ENCODE measurements around the gene MYO3B.
"Not testable (repeated sequence)": the region's sequence is repeated elsewhere in the genome, so short reads cannot be mapped to it uniquely, and the experiment has no call there.

Gene MYO3B

DNA sequence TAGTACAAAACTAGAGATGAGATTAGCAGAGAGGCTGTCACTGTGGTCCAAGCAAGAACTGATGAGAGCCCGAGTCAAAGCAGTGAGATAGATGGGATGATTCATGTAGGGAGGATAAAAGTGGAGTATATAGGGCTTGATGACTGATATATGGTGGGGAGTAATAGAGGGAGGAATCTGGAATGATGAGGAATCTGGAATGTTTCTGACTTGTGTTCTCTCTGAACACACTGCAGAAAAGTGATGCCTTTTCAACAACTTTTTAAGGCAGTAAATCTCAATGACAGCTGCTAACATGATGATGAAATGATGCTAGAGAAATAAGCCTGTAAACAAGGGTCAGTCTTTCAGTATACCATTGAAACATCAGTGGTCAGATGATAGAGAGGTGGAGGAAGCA is 393.7 kb downstream of the MYO3B start:
- no peak for DNase-seq (ENCODE audit: low spot score)

DNA sequence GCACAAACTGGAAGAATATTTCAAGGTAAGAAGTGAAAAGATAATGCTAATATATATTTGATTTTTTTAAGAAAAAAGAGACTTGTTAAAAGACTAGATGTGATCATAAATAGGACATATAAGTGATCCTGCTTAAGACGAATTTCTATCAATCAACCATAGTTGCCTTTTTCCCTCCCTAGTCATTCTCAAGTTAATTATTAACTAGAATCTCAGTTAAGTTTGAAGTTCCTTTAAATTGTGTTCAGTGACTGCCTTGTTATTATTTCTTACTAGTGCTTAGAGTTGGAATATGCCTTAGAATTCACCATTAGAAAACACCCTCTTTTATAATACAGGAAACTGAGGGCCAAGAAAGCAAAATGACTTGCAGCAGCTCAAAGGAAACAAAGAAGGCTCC is 395.7 kb downstream of the MYO3B start:
- DNase-seq (ENCODE audit: low spot score): no peak

DNA sequence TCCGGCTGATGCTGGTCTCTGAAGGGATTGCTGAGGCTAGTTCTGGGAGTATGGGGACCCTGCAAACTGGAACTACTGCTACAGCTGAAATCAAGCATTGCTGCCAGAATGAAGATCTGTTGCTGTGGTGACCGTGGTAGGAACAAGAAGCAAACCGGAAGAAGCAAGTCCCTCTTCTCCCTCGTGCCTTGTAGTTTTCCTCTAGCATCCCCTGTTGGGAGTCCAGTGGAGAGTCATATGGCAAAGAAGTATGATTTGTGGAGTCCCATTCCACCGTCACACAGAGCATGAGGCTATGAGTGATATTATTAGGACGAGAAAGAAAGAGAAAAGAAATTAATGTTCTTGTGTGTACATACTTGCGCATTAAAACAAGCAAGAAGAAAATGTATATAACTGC is 398.3 kb downstream of the MYO3B start:
- no peak for DNase-seq (ENCODE audit: low spot score)

DNA sequence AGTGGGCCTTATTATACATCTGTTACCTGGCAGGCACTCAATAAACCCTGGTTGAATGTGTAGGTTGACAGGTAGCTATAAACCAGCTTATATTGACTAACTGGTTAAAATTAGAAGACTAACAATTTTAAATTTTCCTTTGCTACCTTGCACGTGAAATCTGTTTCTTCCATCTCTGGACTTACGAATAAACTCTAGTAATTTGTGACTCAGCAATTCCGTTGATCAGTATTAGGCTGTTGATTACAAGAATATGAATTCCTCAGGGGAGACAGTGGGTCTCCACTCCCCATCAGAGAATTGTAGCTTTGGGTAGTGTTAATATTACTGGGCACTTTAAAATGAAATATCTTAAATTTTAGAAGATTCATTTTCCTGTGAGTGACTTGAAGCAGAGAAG is 399.4 kb downstream of the MYO3B start:
- DNase-seq (ENCODE audit: low spot score): no peak

DNA sequence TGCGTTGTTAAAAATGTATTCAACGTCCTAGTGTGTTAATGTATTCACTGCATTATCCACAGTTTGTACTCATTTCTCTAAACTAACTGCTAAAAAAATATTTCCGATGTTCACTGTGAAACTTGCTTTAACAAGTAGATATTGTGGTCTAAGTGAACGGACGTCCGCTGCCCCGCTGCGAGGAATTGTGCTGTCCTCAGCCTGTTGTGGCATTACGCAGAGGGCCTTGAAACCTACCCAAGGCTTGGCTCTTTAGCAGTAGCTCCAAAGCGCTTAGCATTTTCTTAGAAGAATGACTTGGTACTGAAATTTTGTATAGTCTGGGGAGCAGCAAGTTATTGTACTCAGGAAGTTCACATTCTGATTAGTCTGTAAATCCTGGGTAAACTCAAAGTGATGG is 400.7 kb downstream of the MYO3B start:
- DNase-seq (ENCODE audit: low spot score): no peak

DNA sequence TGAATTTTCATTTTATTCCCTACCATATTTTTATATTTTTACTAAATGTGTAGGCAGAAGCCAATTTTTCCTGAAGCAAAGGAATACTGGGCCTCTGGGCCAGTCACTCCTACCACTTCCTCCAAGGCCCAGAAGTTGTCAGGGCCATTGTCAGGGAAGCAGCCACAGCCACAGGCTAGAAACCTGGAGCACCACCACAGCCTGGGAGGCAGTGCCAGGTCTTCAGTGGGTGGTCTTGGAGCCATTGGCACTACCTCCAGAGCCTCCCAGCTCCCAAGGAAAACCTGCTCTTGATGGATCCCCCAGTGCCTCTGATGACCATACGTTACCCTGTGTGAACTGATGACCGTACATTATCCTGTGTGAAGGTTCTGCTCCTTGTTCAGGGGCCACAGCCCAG is 401.6 kb downstream of the MYO3B start:
- DNase-seq (ENCODE audit: low spot score): no peak

DNA sequence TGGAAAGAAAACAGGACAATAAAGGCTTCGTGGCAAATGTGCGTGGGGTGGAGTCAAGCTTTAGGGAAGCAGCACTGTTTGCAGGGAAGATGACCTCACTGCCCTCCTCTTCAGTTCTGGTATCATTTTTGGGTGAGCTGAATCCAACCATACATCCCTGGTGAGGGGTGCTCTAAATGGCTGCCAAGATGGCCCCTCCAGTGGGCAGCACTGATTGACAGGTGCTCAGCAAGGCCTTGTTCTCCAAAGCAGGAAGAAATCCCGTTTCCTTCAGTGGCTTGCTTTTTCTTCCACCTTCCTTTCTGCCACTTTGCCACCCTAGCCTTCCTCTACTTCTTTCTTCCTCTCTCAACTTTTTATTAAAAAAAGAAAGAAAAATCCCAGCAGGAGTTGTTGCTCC is 404.4 kb downstream of the MYO3B start:
- DNase-seq (ENCODE audit: low spot score): peak; percentile 31

DNA sequence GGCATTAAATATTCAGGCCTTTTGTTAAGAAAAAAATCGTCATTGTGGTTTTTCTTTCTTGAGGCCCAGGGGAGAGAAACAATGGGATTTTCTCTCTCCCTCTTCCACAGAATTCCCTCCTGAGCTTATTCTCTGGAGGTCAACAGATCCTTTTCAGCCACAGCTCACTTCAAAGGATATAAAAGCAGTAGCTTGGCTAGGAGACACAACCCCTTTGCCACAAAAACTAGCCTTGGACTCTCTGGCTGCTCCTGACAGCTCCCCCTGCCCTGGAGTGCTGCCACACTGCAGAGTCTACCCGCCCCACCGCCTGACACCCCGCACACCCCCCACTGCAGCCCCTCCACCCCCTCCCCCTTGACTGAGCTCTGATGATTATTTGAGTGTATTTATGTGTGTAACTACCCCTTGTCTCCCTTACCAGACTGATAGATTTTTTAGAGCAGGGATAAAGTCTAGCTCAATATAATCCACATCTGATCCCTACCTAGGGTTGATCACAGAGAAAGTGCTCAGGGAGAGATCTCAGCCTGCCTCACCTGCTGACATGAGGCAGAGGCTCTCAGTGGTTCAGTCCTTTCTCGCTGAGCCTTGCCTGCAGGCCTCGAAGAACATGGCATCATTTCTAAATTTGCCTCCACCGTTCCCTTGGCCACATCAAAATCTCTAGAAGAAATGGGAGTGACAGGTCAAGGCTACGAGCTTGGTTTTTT is 405.0 kb downstream of the MYO3B start:
- peak; percentile 55 for DNase-seq (ENCODE audit: low spot score)

DNA sequence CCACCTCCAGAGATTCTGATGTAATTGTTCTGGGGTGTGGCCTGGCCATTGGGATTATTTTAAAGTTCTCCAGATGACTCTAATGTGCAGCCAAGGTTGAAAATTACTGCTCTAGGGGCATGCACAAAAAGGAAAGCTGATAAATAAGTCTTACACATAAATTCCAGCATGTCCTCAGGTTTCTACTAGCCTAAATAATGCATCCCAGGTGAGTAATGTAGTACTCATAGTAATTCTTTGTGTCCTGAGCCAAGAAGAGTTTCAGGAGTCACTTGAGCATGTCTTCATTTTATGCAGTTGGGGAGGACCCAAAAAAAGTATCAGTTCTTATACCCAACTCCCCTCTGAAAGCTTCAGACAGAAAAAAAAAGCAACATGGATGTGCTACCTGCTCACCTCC is 407.1 kb downstream of the MYO3B start:
- DNase-seq (ENCODE audit: low spot score): no peak

DNA sequence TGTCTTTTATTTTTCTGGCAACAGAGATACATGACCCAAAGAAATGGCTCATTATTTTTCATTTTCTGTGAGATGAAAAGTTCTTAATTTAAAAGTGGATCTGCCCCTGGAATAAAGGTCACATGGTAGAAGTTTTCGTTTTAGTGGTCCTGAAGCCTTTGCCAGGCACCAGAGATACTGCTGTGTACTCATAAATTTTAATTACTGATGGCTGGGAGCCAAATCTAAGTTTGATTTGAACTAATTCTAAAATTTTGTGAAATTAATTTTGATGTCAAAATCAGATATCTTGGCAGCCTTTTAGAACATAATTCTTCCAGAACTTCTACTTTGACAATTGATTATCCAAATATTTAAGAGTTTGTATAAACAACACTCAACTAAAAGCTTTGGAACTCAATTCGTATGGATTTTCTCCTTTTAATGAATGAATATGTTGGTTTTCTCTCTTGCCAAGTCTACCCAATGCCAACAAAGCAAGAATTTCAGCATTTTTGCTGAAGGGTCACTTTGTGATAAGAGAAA is 408.7 kb downstream of the MYO3B start:
- no peak for DNase-seq (ENCODE audit: low spot score)

DNA sequence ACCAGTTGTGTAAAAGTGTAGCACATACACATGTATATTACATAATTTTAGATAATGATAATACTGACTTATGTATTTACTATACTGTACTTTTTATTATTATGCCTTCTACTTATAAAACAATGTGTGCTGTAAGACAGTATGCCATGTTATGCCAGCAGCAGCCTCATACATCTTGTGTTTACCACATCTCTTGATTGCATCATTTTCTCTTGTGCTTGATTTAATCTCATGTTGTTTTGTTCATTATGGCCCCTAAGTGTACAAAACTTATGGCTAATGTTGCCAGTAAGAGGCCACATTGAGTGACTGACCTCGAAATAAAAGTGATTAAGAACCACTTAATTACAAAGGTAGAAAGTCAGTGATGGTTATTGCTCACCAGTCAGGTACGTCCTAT is 409.2 kb downstream of the MYO3B start:
- DNase-seq (ENCODE audit: low spot score): no peak

DNA sequence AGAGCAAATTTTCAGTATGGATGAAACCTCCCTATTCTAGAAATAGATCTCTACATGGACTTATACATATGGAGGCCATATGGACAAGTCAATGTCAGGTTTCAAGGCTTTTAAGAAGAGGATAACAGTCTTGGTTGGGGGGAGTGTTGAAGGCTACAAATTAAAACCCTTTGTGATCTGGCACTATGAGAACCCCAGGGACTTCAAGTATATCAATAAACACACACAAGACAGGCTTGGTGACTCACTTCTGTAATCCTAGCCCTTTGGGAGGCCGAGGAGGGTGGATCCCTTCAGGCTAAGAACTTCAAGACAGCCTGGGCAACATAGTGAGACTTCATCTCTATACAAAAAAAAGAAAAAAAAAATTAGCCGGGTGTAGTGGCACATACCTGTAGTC is 410.0 kb downstream of the MYO3B start:
- no peak for DNase-seq (ENCODE audit: low spot score)

DNA sequence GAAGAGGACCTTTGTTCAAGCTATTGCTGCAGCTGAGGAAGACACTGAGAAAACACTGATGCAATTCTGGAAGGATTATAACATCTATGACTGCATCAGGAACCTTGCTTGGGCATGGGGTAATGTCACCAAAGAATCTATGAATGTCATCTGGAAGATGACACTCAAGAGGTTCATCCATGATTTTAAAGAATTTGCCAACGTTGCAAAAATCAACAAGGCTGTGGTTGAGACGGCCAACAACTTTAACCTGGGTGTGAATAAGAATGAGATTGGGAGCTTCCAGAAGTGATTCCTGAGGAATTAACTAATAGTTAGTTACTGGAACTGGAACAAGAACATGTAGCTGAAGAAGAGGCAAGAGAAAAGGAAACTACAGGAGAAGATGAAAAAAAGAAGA is 410.8 kb downstream of the MYO3B start:
- no peak for DNase-seq (ENCODE audit: low spot score)

DNA sequence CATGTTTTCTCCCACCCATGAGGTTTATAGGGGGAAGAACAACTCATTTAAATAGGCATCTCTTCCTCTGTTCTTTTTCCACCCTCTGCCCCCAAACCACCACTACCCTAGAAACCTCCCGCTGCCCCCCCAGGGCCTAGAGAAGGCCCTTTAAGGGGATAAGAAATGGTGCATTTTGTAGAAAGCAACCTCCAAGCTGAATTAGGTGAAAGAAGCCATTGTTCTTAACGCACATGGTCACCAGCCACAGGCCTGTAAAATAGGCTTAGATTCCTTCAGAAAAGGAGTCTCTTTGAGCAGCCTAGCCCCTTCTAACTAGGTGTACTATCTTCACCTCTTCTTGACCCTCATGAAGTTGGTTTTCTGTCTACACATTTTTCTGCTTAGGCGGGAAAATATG is 418.6 kb downstream of the MYO3B start:
- DNase-seq (ENCODE audit: low spot score): no peak

DNA sequence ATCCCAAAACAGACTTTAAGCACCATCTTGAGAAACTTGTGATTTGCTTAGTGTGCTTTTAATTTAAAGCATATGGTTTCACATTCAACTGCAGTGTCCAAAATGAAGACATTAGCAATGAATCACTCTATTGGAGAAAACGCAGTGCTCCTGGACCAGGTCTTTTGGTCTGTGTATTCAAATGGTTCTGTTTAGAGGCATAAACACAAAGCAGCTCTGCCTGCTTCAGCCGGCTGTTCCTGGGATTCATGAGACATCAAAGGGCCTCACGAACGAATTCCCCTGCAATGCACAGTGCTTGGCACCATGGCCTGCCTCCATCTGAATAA is 420.1 kb downstream of the MYO3B start:
- DNase-seq (ENCODE audit: low spot score): no peak

DNA sequence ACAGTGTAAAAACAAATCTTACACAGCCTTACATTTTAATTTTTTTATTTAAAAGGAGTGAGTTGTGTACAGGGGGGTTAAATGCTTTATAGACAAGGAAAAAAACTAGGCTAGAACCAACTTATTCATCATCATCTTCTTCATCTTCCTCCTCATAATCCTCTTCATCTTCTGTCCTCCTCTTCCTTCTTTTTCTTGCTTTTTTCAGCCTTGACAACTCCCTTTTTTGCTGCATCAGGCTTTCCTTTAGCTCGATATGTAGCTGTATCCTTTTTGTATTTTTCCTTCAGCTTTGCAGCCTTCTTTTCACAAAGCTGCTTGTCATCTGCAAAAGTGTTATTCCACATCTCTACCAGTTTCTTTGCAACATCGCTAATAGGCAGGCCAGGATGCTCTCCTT is 423.5 kb downstream of the MYO3B start:
- no peak for DNase-seq (ENCODE audit: low spot score)

DNA sequence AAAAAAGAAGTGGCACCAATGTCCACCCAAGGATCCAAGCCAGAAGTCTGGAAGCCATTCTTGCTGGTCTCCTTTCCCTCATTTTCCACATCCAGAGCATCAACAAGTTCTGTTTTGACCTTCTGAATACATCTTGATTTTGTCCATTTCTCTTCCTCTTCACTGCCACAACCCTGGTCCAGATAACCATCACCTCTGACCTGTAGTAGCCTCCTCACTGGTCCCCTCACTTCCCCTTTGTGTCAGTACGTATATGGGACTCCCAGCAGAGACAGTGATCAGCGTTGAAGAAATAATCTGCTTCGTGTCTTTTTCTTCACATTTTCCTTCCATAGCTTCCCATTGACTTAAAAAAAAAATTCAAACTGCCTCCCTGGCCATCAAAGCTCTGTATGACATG is 427.9 kb downstream of the MYO3B start:
- no peak for DNase-seq (ENCODE audit: low spot score)

DNA sequence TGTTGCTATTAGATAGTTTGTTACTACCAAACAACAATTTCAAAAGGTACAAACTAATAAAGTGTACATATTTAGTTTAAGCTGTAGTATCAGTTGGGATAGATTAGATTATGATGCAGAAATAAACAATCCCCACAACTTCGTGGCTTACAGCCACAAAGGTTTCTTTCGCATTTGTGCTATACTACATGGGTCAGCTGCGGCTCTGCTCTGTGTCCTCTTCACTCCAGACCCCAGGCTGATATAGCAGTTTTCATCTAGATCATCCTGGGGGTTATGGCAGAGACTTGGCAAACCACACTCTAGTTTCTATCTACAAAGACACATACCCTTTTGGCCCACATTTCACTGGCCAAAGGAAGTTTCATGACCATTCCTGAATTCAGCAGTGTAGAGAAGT is 429.2 kb downstream of the MYO3B start:
- DNase-seq (ENCODE audit: low spot score): no peak

DNA sequence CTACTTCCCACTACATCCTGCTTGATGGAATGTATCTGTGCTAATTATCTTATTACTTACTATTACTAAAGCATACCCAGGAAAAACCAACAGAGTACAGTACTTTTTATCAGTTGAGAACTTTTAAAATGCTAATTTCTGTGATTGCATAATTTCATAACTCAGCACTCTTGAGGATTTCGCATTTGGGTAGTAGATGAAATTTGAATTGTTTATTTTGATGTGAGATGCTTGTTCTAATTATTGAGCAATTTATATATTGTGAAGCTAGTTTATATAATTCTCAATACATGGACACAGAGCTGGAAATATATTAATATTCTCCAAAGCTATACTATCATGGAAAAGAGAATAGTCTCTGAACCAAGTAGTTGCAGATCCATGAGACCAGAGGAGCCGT is 432.7 kb downstream of the MYO3B start:
- no peak for DNase-seq (ENCODE audit: low spot score)

DNA sequence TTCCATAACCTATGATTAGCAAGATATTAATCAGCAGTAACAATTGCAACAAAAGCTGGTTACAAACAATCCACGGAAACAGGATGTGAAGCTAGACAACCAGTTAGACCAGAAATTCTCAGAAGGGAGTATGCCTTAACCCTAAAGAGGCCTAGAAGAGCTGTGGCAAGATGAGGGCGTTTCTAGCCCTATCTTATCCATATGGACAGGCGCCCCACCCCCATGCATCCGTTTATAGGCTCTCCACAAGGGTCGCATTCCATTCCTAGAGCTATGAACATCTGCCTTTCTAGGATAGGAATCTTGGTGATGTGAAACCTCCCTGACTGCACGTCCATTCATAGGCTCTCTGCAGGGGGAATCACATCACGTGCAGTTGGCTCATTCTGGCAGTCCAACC is 441.0 kb downstream of the MYO3B start:
- DNase-seq (ENCODE audit: low spot score): not testable (repeated sequence)

DNA sequence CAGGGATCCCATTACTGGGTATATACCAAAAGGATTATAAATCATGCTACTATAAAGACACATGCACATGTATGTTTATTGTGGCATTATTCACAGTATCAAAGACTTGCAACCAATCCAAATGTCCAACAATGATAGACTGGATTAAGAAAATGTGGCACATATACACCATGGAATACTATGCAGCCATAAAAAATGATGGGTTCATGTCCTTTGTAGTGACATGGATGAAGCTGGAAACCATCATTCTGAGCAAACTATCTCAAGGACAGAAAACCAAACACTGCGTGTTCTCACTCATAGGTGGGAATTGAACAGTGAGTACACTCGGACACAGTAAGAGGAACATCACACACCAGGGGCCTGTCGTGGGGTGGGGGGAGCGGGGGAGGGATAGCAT is 457.1 kb downstream of the MYO3B start:
- DNase-seq (ENCODE audit: low spot score): not testable (repeated sequence)

DNA sequence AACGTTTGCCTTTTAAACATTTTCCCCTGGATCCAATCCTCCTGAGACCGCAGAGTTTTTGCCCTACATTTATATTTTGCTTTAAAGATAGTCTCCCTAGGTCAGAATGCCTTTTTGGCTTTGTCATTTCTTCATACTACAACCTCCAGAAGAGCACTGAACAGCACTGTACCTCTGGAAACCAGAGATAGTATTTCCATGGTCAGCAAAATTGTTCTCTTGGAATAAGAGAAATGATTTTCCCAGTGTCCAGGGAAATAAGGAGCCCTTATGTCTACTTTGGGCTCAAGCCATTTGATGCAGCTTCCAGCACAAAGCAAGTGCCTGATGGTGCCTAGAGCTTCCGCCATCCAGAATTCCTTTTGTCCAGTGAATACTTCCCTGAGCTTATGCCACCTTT is 461.7 kb downstream of the MYO3B start:
- DNase-seq (ENCODE audit: low spot score): no peak

DNA sequence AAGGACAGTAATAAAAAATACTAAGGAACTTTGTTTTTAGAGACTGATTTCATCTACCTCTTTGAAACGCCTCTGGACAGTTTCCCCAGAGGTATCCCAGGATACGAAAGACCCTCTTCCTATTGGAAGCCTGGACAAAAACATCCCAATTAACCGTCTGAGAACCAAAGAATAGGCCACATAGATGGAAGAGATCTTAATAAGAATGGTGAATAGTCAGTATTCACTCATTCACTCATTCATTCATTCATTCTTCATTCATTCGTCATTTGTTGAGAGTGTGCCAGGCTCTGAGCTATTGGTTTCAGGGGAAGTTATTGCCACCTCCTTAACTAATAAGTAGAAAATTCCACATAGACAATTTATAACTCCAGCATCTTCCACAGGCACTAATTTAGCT is 464.0 kb downstream of the MYO3B start:
- no peak for DNase-seq (ENCODE audit: low spot score)

DNA sequence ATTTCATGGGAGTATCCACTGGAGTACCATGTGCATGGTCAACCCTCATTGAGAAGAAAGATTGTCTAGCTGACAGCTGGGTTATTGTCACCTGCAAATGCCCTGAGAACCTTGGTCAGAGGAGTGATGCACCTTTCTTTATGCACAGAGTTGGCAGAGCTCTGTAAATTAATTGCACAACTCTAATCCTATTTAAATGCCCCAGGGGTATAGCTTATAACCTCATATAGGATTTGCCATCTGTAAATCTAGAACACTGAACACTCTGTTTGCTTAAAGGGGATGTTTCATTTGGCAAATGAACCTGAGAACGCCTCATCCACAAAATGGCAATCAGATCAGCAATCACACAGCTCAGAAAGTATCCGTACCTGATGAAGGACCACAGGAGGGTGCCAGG is 465.4 kb downstream of the MYO3B start:
- no peak for DNase-seq (ENCODE audit: low spot score)

Data from iPS-NIHi11 (cell line).